ENCODE data around the gene OSBPL5.

DNA sequence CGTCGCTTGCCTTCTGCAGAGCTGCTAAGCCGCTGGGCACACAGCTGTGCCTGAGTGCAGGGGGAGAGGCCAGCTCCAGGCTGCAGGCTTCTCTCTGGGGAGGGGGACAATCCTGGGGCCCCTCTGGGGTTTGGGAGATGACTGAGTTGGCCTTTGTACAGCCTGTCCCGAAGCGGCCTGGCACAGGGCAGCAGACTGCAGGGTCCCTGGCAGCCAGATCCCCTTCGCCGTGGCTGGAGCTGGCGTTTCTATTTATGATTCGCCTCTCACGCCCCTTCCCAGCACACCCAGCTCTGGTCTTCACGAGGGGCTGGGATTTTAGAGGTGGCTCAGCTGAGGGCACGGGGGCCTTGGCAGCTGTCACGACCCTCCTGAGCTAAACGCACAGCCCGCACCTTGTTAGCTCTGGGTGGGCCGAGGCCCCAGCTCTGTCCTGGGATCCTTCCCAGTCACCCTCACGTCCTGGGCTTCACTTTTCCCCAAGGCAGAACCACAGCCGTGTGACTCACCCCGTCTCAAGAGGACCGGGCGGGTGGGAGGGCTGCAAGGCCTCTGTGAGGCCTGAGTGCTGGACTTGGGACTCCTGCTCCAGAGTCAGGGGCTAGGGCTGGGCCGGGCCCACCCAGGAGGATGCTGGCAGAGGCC lies 18.4 kb downstream of the OSBPL5 start:
- TF ChIP-seq, protein P1, sequence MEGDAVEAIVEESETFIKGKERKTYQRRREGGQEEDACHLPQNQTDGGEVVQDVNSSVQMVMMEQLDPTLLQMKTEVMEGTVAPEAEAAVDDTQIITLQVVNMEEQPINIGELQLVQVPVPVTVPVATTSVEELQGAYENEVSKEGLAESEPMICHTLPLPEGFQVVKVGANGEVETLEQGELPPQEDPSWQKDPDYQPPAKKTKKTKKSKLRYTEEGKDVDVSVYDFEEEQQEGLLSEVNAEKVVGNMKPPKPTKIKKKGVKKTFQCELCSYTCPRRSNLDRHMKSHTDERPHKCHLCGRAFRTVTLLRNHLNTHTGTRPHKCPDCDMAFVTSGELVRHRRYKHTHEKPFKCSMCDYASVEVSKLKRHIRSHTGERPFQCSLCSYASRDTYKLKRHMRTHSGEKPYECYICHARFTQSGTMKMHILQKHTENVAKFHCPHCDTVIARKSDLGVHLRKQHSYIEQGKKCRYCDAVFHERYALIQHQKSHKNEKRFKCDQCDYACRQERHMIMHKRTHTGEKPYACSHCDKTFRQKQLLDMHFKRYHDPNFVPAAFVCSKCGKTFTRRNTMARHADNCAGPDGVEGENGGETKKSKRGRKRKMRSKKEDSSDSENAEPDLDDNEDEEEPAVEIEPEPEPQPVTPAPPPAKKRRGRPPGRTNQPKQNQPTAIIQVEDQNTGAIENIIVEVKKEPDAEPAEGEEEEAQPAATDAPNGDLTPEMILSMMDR (conservative IDR thresholded peaks at IDR 0.05; ENCODE audit: low read length) = no peak
- no peak for TF ChIP-seq EZH2phosphoT487 (IDR thresholded peaks at IDR 0.05; ENCODE audit: borderline replicate concordance)

Data from Loucy (cell line).